Activated CD4-positive, alpha-beta T cell treated with anti-CD3 and anti-CD28 coated beads for 36 hours (primary cell): ENCODE measurements around the gene CASK. TPM values are rescaled to one million over a fixed set of nuclear protein-coding genes. Genes with fewer than 3 reads are reported as not detected.
A peak's percentile ranks its signal among the peaks of the same experiment; 100 is the strongest.

Experiments
- ATAC-seq: fragments of 200-7000 bp; cut with Tn5 transposase; one replicate; pipeline ENCODE4 v1.10.0; 2021; ENCODE audit warnings: mild to moderate bottlenecking, moderate library complexity
- CTCF ChIA-PET: fragments of 350-600 bp; sonication (Branson Sonifier 250); formaldehyde crosslinking; loops from one replicate; lab custom pipeline; 2021; ENCODE audit warnings: antibody characterized with exemption; lab: Charles Lee
- POLR2A ChIA-PET: fragments of 350-600 bp; sonication (Branson Sonifier 250); formaldehyde crosslinking; loops from one replicate; lab custom pipeline; 2021; ENCODE audit warnings: antibody characterized with exemption, inconsistent platforms; lab: Charles Lee
- DNase-seq: peaks from one replicate; pipeline ENCODE4 v3.0.0-alpha.2; 2020
- H3K27ac Mint-ChIP-seq: one replicate; pipeline ENCODE4 v1.8.0; 2021; ENCODE audit warnings: mixed read lengths
- H3K27me3 Mint-ChIP-seq: one replicate; pipeline ENCODE4 v1.8.0; 2021; ENCODE audit warnings: mixed read lengths
- H3K36me3 Mint-ChIP-seq: one replicate; pipeline ENCODE4 v1.8.0; 2021; ENCODE audit warnings: low read depth, mixed read lengths
- H3K4me1 Mint-ChIP-seq: one replicate; pipeline ENCODE4 v1.8.0; 2021; ENCODE audit warnings: mixed read lengths
- H3K4me3 Mint-ChIP-seq: one replicate; pipeline ENCODE4 v1.8.0; 2021; ENCODE audit warnings: mild to moderate bottlenecking, moderate library complexity, mixed read lengths
- H3K9me3 Mint-ChIP-seq: one replicate; pipeline ENCODE4 v1.8.0; 2021; ENCODE audit warnings: low read depth, mixed read lengths
- intact Hi-C, 2 experiments: fragments of 100-400 bp; cut with DNase I in 1 of 2; cut with micrococcal nuclease in 1 of 2; formaldehyde crosslinking; loops; one replicate each; pipeline versions ENCODE4 v1.14.2 to v1.15.1; 2022 to 2024; cut with DNase I, micrococcal nuclease
- total RNA-seq, 2 experiments: library from RNA; stranded (reverse); gene quantifications; one replicate each; pipeline ENCODE4 v1.2.3, GENCODE V29; 2021

The CASK gene
- total RNA-seq = 10 to 100 TPM; 14.4 to 15.0 TPM

- Mint-ChIP-seq H3K9me3 (no peaks in the 10 kb centered on the region), H3K36me3 (no peaks in the 10 kb centered on the region), H3K4me3 (peak within 1 kb of the TSS; percentile 80), H3K27ac (peak within 1 kb of the TSS; percentile 77), H3K4me1 (peaks cover 25% of the 10 kb centered on the region), H3K27me3 (no peaks in the 10 kb centered on the region)
- CTCF ChIA-PET = interaction anchor here (1.0 to 1.1 kb wide), 2 partner anchors 126 to 142 kb away, joined by 3 read pairs; no protein-coding TSS in a partner anchor
- POLR2A ChIA-PET = interaction anchor here (0.6 kb wide), 2 partner anchors 10 to 832 kb away, joined by 3 to 6 read pairs; no protein-coding TSS in a partner anchor
- ATAC-seq (peak; percentile 81), DNase-seq (peak; percentile 93)
- intact Hi-C loops = loop anchor here in 1 of 2 experiments (2.0 to 10.0 kb wide), 5 partner anchors 125 to 1731 kb away; partner anchors contain the start of genes DDX3X and MAOA
These were observed at the start of gene CASK for GRCh38 chrX:41923211-41923977. Gene CASK (minus strand): TSS chrX:41923554. CDS start chrX:41922988, 566 bp downstream.

DNA sequence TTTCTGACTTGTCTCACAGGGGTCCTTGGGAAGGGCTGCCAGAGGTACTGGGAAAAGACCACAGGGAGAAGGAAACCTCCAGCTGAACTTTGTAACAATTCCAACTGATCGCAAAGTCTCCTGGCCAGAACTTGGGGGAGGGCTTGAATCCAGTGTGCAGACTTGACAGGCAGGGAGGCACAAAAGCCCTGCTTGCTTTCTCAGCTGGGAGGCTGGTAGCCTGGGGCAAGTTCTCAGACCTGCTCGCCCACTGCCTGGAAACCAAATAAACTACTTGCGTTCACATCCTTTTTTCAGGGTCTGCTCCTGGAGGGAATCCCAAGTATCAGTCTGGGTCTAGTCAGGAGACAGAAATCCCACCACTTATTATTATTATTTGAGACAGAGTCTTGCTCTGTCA lies 48.0 kb upstream of the CASK start:
- Mint-ChIP-seq H3K36me3 (no peaks in the 10 kb centered on the region), H3K27ac (no peak overlapping the region), H3K27me3 (no peaks in the 10 kb centered on the region), H3K4me3 (no peak overlapping the region), H3K9me3 (no peaks in the 10 kb centered on the region), H3K4me1 (no peaks in the 10 kb centered on the region)
- POLR2A ChIA-PET = no interaction called here
- ATAC-seq (no peak), DNase-seq (no peak)
- intact Hi-C loops = no loop called here
- CTCF ChIA-PET = interaction anchor here (1.3 kb wide), 2 partner anchors 173 to 176 kb away, joined by 3 to 5 read pairs; no protein-coding TSS in a partner anchor

- Mint-ChIP-seq H3K4me1 (no peaks in the 10 kb centered on the region), H3K4me3 (no peak overlapping the region), H3K9me3 (no peaks in the 10 kb centered on the region), H3K27me3 (no peaks in the 10 kb centered on the region), H3K36me3 (no peaks in the 10 kb centered on the region), H3K27ac (no peak overlapping the region)
- CTCF ChIA-PET = interaction anchor here (0.5 to 1.3 kb wide), 3 partner anchors 172 to 302 kb away, joined by 3 to 5 read pairs (median 3); no protein-coding TSS in a partner anchor
- POLR2A ChIA-PET = no interaction called here
- DNase-seq (no peak), ATAC-seq (no peak)
- intact Hi-C loops = no loop called here
These were observed 47.1 kb upstream of the CASK start for GRCh38 chrX:41970419-41970818.

- H3K9me3 Mint-ChIP-seq = no peaks in the 10 kb centered on the region
- CTCF ChIA-PET = no interaction called here
- H3K36me3 Mint-ChIP-seq = no peaks in the 10 kb centered on the region
These were observed 40.0 kb upstream of the CASK start for GRCh38 chrX:41963348-41963747.

DNA sequence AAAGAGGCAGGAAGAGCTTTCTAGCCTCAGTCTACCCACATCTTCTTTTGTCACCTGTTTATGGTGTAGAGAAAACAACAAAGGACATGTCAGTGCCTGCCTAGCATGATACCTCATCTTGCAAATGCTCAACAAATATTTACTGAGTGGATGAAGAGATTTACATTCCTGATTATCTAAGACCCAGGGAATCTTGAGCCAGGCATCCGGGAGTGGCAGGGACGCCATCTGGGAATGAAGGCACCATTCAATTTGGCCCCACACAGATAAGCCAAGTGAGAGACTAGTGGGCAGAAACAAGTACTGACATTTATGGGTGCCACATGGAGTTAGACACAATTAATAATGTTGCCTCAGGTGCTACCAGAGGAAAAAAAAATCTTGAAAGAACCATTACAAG lies 36.8 kb upstream of the CASK start:
- DNase-seq (no peak), ATAC-seq (no peak)
- Mint-ChIP-seq H3K9me3 (no peaks in the 10 kb centered on the region), H3K36me3 (no peaks in the 10 kb centered on the region), H3K4me3 (no peak overlapping the region), H3K27ac (no peak overlapping the region), H3K27me3 (peaks cover 2% of the 10 kb centered on the region), H3K4me1 (no peaks in the 10 kb centered on the region)
- ChIA-PET POLR2A (no interaction called here), CTCF (no interaction called here)
- intact Hi-C loops = no loop called here

More at GRCh38 chrX:41963348-41963747, 40.0 kb upstream of the CASK start:
- Mint-ChIP-seq H3K27me3 (peaks cover 2% of the 10 kb centered on the region), H3K4me3 (no peak overlapping the region), H3K4me1 (no peaks in the 10 kb centered on the region), H3K27ac (no peak overlapping the region)
- intact Hi-C loops = no loop called here
- DNase-seq = no peak
- ATAC-seq = no peak
- POLR2A ChIA-PET = no interaction called here

DNA sequence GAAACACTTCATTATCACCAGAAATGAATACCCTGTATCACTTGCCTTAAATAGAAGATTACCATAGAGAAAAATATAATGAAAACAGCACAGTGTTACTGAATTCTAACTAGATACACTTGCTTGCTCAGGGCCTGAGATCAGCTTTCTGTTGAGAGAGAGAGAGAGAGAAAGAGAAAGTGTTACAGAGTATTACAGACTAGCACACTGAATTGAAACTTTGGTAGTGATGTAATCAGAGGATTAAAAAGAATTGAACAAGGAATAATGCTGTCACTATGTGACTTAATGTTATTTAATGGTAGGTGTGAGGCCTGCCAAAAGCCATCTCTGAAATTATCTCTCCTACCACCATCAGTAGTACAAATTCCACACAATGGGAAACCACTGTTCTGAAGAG lies 35.5 kb upstream of the CASK start:
- intact Hi-C loops = no loop called here
- Mint-ChIP-seq H3K4me1 (no peaks in the 10 kb centered on the region), H3K9me3 (no peaks in the 10 kb centered on the region), H3K36me3 (no peaks in the 10 kb centered on the region), H3K4me3 (no peak overlapping the region), H3K27me3 (peaks cover 2% of the 10 kb centered on the region), H3K27ac (no peak overlapping the region)
- peak; percentile 33 for ATAC-seq
- DNase-seq = no peak
- ChIA-PET POLR2A (no interaction called here), CTCF (no interaction called here)

- no peak for DNase-seq
- ChIA-PET POLR2A (no interaction called here), CTCF (no interaction called here)
- Mint-ChIP-seq H3K27me3 (peaks cover 2% of the 10 kb centered on the region), H3K36me3 (no peaks in the 10 kb centered on the region), H3K4me3 (no peak overlapping the region), H3K9me3 (no peaks in the 10 kb centered on the region), H3K27ac (no peak overlapping the region), H3K4me1 (no peaks in the 10 kb centered on the region)
- no peak for ATAC-seq
- intact Hi-C loops = no loop called here
These were observed 32.7 kb upstream of the CASK start for GRCh38 chrX:41956027-41956426.

DNA sequence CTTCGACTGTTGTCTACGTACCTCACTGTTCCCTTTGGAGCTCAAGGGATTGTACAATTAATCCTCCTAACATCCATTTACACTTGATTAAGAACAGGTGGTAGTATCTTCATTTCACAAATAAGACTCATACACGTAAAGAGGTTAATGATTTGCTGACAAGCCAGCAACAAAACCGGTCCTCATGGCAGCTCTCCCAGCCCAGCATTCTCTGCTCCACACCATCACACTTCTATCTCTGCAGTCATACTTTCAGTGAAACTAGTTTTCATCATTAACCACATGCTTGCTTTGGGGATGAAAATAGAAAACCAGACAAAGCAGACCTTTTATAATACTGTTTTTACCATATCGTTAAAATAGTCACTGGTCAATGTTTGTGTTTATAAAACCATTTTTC lies 28.7 kb upstream of the CASK start:
- no peaks in the 10 kb centered on the region for H3K27me3 Mint-ChIP-seq
- H3K27ac Mint-ChIP-seq = no peak overlapping the region
- intact Hi-C loops = no loop called here
- ATAC-seq (no peak), DNase-seq (no peak)
- H3K9me3 Mint-ChIP-seq = no peaks in the 10 kb centered on the region
- H3K36me3 Mint-ChIP-seq = no peaks in the 10 kb centered on the region
- CTCF ChIA-PET = no interaction called here
- H3K4me3 Mint-ChIP-seq = no peak overlapping the region
- H3K4me1 Mint-ChIP-seq = peaks cover 2% of the 10 kb centered on the region
- POLR2A ChIA-PET = no interaction called here

DNA sequence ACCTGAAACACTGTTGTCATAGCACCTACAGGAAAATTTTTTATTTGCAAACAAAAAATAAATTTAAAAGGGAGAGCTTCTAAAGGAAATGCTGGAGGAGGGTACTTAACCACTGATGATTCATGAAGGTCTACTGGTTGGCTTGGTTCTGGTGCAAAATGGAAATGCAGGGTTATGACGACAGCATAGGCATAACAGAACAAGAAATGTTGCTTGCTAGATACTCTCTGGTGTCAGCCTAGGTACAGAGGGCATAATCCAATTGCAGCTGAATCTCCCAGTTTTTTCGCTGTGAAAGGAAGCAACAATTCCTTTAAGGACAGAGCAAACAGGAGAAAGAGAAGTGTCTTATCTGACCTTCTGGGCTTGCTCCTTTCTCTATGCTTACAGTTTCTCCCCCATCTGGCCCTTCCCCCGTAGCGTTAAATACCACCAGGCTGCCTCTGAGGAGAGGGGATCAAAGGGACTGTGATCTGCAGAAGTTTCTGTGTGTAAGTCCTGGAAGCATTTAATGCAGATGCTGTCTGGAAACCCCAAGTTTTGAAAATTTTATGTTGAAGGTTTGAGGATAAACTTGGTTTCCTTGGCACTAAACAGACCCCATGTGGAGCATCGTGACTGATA lies 23.7 kb upstream of the CASK start:
- Mint-ChIP-seq H3K4me1 (peaks cover 4% of the 10 kb centered on the region), H3K27me3 (no peaks in the 10 kb centered on the region), H3K36me3 (no peaks in the 10 kb centered on the region), H3K9me3 (no peaks in the 10 kb centered on the region), H3K4me3 (no peak overlapping the region), H3K27ac (no peak overlapping the region)
- ChIA-PET POLR2A (no interaction called here), CTCF (interaction anchor here (0.5 to 1.1 kb wide), 2 partner anchors 11 to 149 kb away, joined by 3 read pairs; no protein-coding TSS in a partner anchor)
- no peak for DNase-seq
- ATAC-seq = no peak
- intact Hi-C loops = no loop called here

DNA sequence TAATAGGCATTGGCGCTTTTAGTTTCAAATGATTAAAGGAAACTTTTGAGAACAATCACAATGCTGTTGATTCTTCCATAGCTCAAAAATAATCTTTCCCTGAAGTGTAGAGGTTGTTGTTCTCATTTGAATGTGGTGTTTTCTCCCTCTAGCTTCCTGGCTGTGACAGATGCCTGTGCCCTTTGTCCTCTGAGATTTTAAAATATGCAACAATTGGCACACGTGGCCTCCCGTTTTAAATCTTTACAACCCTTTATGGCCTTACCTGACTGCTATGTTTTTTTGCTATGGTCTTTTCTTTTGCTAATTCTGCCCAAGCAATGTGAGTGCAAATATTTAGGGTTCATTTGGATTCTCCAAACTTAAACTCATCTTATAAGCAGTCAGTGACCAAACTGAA lies 22.9 kb upstream of the CASK start:
- intact Hi-C loops = no loop called here
- peaks cover 4% of the 10 kb centered on the region for H3K4me1 Mint-ChIP-seq
- CTCF ChIA-PET = interaction anchor here (1.1 kb wide), 1 partner anchor 148 kb away, joined by 3 read pairs; no protein-coding TSS in a partner anchor
- H3K36me3 Mint-ChIP-seq = no peaks in the 10 kb centered on the region
- no peak for DNase-seq
- H3K4me3 Mint-ChIP-seq = no peak overlapping the region
- H3K27ac Mint-ChIP-seq = no peak overlapping the region
- POLR2A ChIA-PET = no interaction called here
- no peaks in the 10 kb centered on the region for H3K9me3 Mint-ChIP-seq
- no peaks in the 10 kb centered on the region for H3K27me3 Mint-ChIP-seq
- ATAC-seq = no peak

DNA sequence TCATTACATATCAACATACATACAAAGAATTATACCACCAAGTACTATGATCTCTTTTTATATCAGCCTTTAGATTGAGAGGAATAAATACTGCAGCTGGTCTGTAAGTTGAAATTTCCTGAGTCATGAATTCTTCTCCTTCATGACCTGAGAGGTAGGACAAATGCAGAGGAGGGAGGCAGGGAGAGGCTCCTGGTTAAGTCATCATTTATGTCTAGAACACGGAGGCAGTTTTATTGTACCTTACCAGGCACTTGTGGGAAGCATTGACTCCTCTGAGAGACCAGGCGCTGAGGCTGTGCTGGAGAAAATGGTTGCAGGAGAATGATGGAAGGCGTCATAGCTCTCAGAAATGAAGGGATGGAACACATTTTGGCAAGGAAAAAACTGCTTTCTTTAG lies 12.5 kb upstream of the CASK start:
- Mint-ChIP-seq H3K4me1 (peaks cover 7% of the 10 kb centered on the region), H3K4me3 (no peak overlapping the region), H3K36me3 (no peaks in the 10 kb centered on the region), H3K27ac (no peak overlapping the region), H3K27me3 (no peaks in the 10 kb centered on the region), H3K9me3 (no peaks in the 10 kb centered on the region)
- ATAC-seq = no peak
- no peak for DNase-seq
- CTCF ChIA-PET = interaction anchor here (0.7 kb wide), 1 partner anchor 11 kb away, joined by 3 read pairs; no protein-coding TSS in a partner anchor
- POLR2A ChIA-PET = no interaction called here
- intact Hi-C loops = no loop called here
